Measurements from ENCODE around the gene NTSR1. TPM values are rescaled to one million over a fixed set of nuclear protein-coding genes. Genes with fewer than 3 reads are reported as not detected.
A peak's percentile ranks its signal among the peaks of the same experiment; 100 is the strongest.

The NTSR1 gene
- total and polyA plus RNA-seq, 2 of the 13 experiments (the other 11 are each of a cell fraction or from before 2014, with no cell fraction given): 0.09 to 0.12 TPM

DNA sequence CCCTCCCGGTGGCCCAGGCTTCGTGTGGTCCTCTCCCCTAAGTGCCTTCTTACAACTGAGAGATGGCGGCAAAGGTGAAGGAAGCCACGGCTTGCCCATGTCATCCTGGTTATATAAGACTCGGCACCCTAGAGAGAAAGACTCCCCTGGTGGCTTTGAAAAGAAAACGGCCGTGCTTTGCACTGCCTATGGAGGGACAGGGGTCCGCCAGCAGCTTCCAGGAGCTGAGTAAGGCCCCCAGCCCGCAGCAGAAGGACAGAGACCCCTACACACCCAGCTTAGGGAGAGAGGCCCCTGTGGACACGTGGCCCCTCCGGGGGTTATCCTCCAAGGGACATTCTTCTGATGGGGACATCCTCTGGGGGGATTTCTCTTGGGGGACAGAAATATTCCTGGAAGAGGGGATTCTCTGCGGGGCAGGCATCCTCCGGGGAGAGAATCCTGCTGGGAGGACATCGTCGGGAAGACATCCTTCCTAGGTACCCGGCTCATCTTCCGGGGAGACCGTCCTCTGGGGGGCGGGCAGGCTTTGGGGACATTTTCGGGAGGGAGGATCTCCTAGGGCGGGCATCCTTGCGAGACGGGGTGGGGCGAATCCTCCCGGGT is 95.5 kb downstream of the NTSR1 start (continued):
- no peak for TF ChIP-seq CHD2 (IDR thresholded peaks at IDR 0.05; ENCODE audit: low read depth, low read length)
- TF ChIP-seq CBFB (CRISPR knock-in tag; IDR thresholded peaks at IDR 0.05): 0 out of 2 replicates have a peak, but pooled peaks have one; percentile 35
- 0 out of 2 replicates have a peak, but pooled peaks have one; percentile 5 for TF ChIP-seq NFYB (CRISPR knock-in tag; IDR thresholded peaks at IDR 0.05)
- peak; percentile 75; the same call in 1 of the 2 replicates for TF ChIP-seq ZNF547 (CRISPR knock-in tag; IDR thresholded peaks at IDR 0.05)
- TF ChIP-seq ZNF605 (CRISPR knock-in tag; IDR thresholded peaks at IDR 0.05): peak; percentile 57; the same call in 1 of the 2 replicates
- TF ChIP-seq ZSCAN9 (CRISPR knock-in tag; IDR thresholded peaks at IDR 0.05; ENCODE audit: borderline replicate concordance): 0 out of 2 replicates have a peak, but pooled peaks have one; percentile 8
- no peak for TF ChIP-seq ZC3H4 (CRISPR knock-in tag; IDR thresholded peaks at IDR 0.05; ENCODE audit: borderline replicate concordance)
- TF ChIP-seq HIC2 (CRISPR knock-in tag; IDR thresholded peaks at IDR 0.05; ENCODE audit: low read depth): 0 out of 2 replicates have a peak, but pooled peaks have one; percentile 29
- TF ChIP-seq ZNF468 (CRISPR knock-in tag; IDR thresholded peaks at IDR 0.05): no peak
- no peak for TF ChIP-seq ZNF543 (CRISPR knock-in tag; IDR thresholded peaks at IDR 0.05)
- TF ChIP-seq, protein P1, sequence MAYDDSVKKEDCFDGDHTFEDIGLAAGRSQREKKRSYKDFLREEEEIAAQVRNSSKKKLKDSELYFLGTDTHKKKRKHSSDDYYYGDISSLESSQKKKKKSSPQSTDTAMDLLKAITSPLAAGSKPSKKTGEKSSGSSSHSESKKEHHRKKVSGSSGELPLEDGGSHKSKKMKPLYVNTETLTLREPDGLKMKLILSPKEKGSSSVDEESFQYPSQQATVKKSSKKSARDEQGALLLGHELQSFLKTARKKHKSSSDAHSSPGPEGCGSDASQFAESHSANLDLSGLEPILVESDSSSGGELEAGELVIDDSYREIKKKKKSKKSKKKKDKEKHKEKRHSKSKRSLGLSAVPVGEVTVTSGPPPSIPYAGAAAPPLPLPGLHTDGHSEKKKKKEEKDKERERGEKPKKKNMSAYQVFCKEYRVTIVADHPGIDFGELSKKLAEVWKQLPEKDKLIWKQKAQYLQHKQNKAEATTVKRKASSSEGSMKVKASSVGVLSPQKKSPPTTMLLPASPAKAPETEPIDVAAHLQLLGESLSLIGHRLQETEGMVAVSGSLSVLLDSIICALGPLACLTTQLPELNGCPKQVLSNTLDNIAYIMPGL (CRISPR knock-in tag; IDR thresholded peaks at IDR 0.05; ENCODE audit: borderline replicate concordance in 1 of 2, low read depth in 1 of 2): no peak
- peak; percentile 69 for TF ChIP-seq RBM39 (IDR thresholded peaks at IDR 0.05; ENCODE audit: low read depth, low read length, poor library complexity, severe bottlenecking)
- TF ChIP-seq GPBP1L1 (CRISPR knock-in tag; IDR thresholded peaks at IDR 0.05): no peak
- no peak for TF ChIP-seq YEATS4 (CRISPR knock-in tag; IDR thresholded peaks at IDR 0.05; ENCODE audit: borderline replicate concordance)
- TF ChIP-seq, protein P2, sequence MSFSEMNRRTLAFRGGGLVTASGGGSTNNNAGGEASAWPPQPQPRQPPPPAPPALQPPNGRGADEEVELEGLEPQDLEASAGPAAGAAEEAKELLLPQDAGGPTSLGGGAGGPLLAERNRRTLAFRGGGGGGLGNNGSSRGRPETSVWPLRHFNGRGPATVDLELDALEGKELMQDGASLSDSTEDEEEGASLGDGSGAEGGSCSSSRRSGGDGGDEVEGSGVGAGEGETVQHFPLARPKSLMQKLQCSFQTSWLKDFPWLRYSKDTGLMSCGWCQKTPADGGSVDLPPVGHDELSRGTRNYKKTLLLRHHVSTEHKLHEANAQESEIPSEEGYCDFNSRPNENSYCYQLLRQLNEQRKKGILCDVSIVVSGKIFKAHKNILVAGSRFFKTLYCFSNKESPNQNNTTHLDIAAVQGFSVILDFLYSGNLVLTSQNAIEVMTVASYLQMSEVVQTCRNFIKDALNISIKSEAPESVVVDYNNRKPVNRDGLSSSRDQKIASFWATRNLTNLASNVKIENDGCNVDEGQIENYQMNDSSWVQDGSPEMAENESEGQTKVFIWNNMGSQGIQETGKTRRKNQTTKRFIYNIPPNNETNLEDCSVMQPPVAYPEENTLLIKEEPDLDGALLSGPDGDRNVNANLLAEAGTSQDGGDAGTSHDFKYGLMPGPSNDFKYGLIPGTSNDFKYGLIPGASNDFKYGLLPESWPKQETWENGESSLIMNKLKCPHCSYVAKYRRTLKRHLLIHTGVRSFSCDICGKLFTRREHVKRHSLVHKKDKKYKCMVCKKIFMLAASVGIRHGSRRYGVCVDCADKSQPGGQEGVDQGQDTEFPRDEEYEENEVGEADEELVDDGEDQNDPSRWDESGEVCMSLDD (CRISPR knock-in tag; IDR thresholded peaks at IDR 0.05; ENCODE audit: borderline replicate concordance): no peak
- TF ChIP-seq ETV6 (CRISPR knock-in tag; conservative IDR thresholded peaks at IDR 0.05): no peak
- TF ChIP-seq ZNF343 (CRISPR knock-in tag; IDR thresholded peaks at IDR 0.05): no peak
- no peak for TF ChIP-seq ZNF790 (CRISPR knock-in tag; IDR thresholded peaks at IDR 0.05; ENCODE audit: borderline replicate concordance)
- TF ChIP-seq SRSF1 (optimal IDR thresholded peaks at IDR 0.05; ENCODE audit: low read depth, low read length): peak; percentile 32
- peak; percentile 87; the same call in 1 of the 2 replicates for TF ChIP-seq SMAD9 (CRISPR knock-in tag; IDR thresholded peaks at IDR 0.05)
- no peak for TF ChIP-seq ZNF660 (CRISPR knock-in tag; IDR thresholded peaks at IDR 0.05; ENCODE audit: borderline replicate concordance, low read depth)
- peak; percentile 94; the same call in 1 of the 2 replicates for TF ChIP-seq NFATC3 (CRISPR knock-in tag; IDR thresholded peaks at IDR 0.05)
- TF ChIP-seq WIZ (CRISPR knock-in tag; IDR thresholded peaks at IDR 0.05): no peak
